DOHH2 (cell line): ENCODE results near the gene TMEM167A.

ENCODE experiments used
- H3F3A ChIP-seq: fragments of 200-600 bp; sonication (generic), shearing (Covaris generic); 2 replicates; pipeline ENCODE4 v1.6.0; 2016; ENCODE audit warnings: antibody characterized with exemption, mild to moderate bottlenecking; ENCODE audit not compliant: control insufficient read depth, insufficient read depth
- H3K27ac ChIP-seq: fragments of 200-600 bp; sonication (generic); 2 replicates; pipeline ENCODE4 v1.5.1; 2014; ENCODE audit warnings: low read depth, mild to moderate bottlenecking, low read length, moderate library complexity
- H3K27me3 ChIP-seq: fragments of 200-600 bp; sonication (generic); 2 replicates; pipeline ENCODE4 v1.6.1; 2014; ENCODE audit warnings: mild to moderate bottlenecking, low read length, mixed read lengths; ENCODE audit not compliant: control insufficient read depth
- H3K36me3 ChIP-seq: fragments of 200-600 bp; sonication (generic); 2 replicates; pipeline ENCODE4 v1.6.1; 2014; ENCODE audit warnings: mild to moderate bottlenecking, low read length, moderate library complexity, mixed read lengths; ENCODE audit not compliant: control insufficient read depth
- H3K4me1 ChIP-seq: fragments of 200-600 bp; sonication (generic); 2 replicates; pipeline ENCODE4 v1.6.1; 2014; ENCODE audit warnings: mild to moderate bottlenecking, low read length, mixed read lengths; ENCODE audit not compliant: control insufficient read depth
- H3K4me2 ChIP-seq: fragments of 200-600 bp; sonication (generic); 2 replicates; pipeline ENCODE4 v1.6.0; 2014; ENCODE audit warnings: mild to moderate bottlenecking, low read length, moderate library complexity
- H3K4me3 ChIP-seq: fragments of 200-600 bp; sonication (generic); 2 replicates; pipeline ENCODE4 v1.5.1; 2014; ENCODE audit warnings: mild to moderate bottlenecking, low read length, mixed read lengths
- H3K79me2 ChIP-seq: fragments of 200-600 bp; sonication (generic); 2 replicates; pipeline ENCODE4 v1.6.1; 2014; ENCODE audit warnings: mild to moderate bottlenecking, low read length, mixed read lengths; ENCODE audit not compliant: control insufficient read depth
- H3K9me2 ChIP-seq: fragments of 200-600 bp; sonication (generic); replicated peaks from 2 replicates; pipeline ENCODE4 v1.6.1; 2014; ENCODE audit warnings: mild to moderate bottlenecking, low read length, mixed read lengths; ENCODE audit not compliant: control insufficient read depth
- H3K9me3 ChIP-seq: fragments of 200-600 bp; sonication (generic); 2 replicates; pipeline ENCODE4 v1.6.1; 2014; ENCODE audit warnings: antibody characterized with exemption, low read length, mixed read lengths; ENCODE audit not compliant: control insufficient read depth, insufficient read depth
- H4K20me1 ChIP-seq: fragments of 200-600 bp; sonication (generic); 2 replicates; pipeline ENCODE4 v1.6.0; 2014; ENCODE audit warnings: low read depth, mild to moderate bottlenecking, antibody characterized with exemption, low read length, moderate library complexity; ENCODE audit not compliant: control insufficient read depth, insufficient read depth
- EZH2phosphoT487 ChIP-seq: fragments of 200-600 bp; sonication (generic); IDR thresholded peaks from 2 replicates; pipeline ENCODE4 v1.6.1; 2017; ENCODE audit warnings: borderline replicate concordance, mild to moderate bottlenecking, antibody characterized with exemption, low read length, moderate library complexity, mixed read lengths
- TF ChIP-seq, protein P1 (sequence below): fragments of 200-600 bp; sonication (generic); IDR thresholded peaks from one replicate; pipeline ENCODE4 v1.5.1; 2014; ENCODE audit warnings: antibody characterized with exemption, mild to moderate bottlenecking, low read depth, low read length; ENCODE audit not compliant: poor library complexity, severe bottlenecking

Gene TMEM167A

GRCh38 chr5:83003791-83004190, 73.4 kb downstream of the TMEM167A start:
- Histone ChIP-seq H3F3A (no peaks in the 10 kb centered on the region), H3K4me2 (no peak overlapping the region), H3K36me3 (no peaks in the 10 kb centered on the region), H3K27me3 (no peaks in the 10 kb centered on the region), H3K27ac (no peak overlapping the region), H3K4me1 (no peaks in the 10 kb centered on the region), H3K4me3 (no peak overlapping the region), H3K9me2 (no peaks in the 10 kb centered on the region), H3K9me3 (no peaks in the 10 kb centered on the region), H3K79me2 (no peaks in the 10 kb centered on the region), H4K20me1 (no peaks in the 10 kb centered on the region)
- no peak for TF ChIP-seq EZH2phosphoT487
- TF ChIP-seq, protein P1, sequence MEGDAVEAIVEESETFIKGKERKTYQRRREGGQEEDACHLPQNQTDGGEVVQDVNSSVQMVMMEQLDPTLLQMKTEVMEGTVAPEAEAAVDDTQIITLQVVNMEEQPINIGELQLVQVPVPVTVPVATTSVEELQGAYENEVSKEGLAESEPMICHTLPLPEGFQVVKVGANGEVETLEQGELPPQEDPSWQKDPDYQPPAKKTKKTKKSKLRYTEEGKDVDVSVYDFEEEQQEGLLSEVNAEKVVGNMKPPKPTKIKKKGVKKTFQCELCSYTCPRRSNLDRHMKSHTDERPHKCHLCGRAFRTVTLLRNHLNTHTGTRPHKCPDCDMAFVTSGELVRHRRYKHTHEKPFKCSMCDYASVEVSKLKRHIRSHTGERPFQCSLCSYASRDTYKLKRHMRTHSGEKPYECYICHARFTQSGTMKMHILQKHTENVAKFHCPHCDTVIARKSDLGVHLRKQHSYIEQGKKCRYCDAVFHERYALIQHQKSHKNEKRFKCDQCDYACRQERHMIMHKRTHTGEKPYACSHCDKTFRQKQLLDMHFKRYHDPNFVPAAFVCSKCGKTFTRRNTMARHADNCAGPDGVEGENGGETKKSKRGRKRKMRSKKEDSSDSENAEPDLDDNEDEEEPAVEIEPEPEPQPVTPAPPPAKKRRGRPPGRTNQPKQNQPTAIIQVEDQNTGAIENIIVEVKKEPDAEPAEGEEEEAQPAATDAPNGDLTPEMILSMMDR: no peak
